Osteoblast (primary cell): ENCODE results near the gene COA1. TPM values are rescaled to one million over a fixed set of nuclear protein-coding genes. Genes with fewer than 3 reads are reported as not detected.
"Not testable (repeated sequence)": the region's sequence is repeated elsewhere in the genome, so short reads cannot be mapped to it uniquely, and the experiment has no call there.

ENCODE experiments used
- DNase-seq: peaks from one replicate; pipeline ENCODE4 v3.0.0; 2011; ENCODE audit warnings: low spot score, mixed read lengths; ENCODE audit not compliant: insufficient read length; ENCODE audit errors: missing footprints
- H2AFZ ChIP-seq: 2 replicates; pipeline ENCODE4 v1.6.0; 2011; ENCODE audit warnings: mild to moderate bottlenecking, low read length
- H3K27ac ChIP-seq: 2 replicates; pipeline ENCODE4 v1.5.1; 2011; ENCODE audit warnings: mild to moderate bottlenecking, low read depth, low read length, moderate library complexity
- H3K27me3 ChIP-seq: 2 replicates; pipeline ENCODE4 v1.6.0; 2012; ENCODE audit warnings: mild to moderate bottlenecking, control low read depth, inconsistent platforms, low read length, moderate library complexity; ENCODE audit not compliant: insufficient read depth
- H3K36me3 ChIP-seq: 2 replicates; pipeline ENCODE4 v1.5.1; 2011; ENCODE audit warnings: mild to moderate bottlenecking, low read length, control low read depth, moderate library complexity; ENCODE audit not compliant: insufficient read depth
- H3K4me1 ChIP-seq: 2 replicates; pipeline ENCODE4 v1.5.1; 2011; ENCODE audit warnings: mild to moderate bottlenecking, low read length, control low read depth, moderate library complexity; ENCODE audit not compliant: insufficient read depth
- H3K4me2 ChIP-seq: 2 replicates; pipeline ENCODE4 v1.6.0; 2011; ENCODE audit warnings: mild to moderate bottlenecking, low read length; ENCODE audit not compliant: insufficient read depth
- H3K4me3 ChIP-seq: fragments of 200-600 bp; sonication (generic); 3 replicates; pipeline ENCODE4 v1.5.1; 2012; ENCODE audit warnings: mild to moderate bottlenecking, low read length, inconsistent platforms; ENCODE audit not compliant: insufficient read depth
- H3K79me2 ChIP-seq: 2 replicates; pipeline ENCODE4 v1.6.0; 2012; ENCODE audit warnings: mild to moderate bottlenecking, low read length, control low read depth, inconsistent platforms; ENCODE audit not compliant: insufficient read depth
- H3K9me3 ChIP-seq: 2 replicates; pipeline ENCODE4 v1.5.1; 2011; ENCODE audit warnings: low read depth, low read length, control low read depth
- H4K20me1 ChIP-seq: 2 replicates; pipeline ENCODE4 v1.6.0; 2012; ENCODE audit warnings: mild to moderate bottlenecking, low read length, control low read depth; ENCODE audit not compliant: insufficient read depth
- total RNA-seq: library from RNA; depleted of rRNA; stranded (reverse); fragments of >200 nt; gene quantifications from 2 replicates; pipeline ENCODE4 v1.2.3, GENCODE V29; 2012
- TF ChIP-seq, protein P1 (sequence below): IDR thresholded peaks from 2 replicates; pipeline ENCODE4 v1.5.1; 2011; ENCODE audit warnings: mild to moderate bottlenecking, low read depth, low read length, moderate library complexity; ENCODE audit errors: extremely low read depth

Gene COA1
- total RNA-seq, 1 donor = 34.0 TPM

DNA sequence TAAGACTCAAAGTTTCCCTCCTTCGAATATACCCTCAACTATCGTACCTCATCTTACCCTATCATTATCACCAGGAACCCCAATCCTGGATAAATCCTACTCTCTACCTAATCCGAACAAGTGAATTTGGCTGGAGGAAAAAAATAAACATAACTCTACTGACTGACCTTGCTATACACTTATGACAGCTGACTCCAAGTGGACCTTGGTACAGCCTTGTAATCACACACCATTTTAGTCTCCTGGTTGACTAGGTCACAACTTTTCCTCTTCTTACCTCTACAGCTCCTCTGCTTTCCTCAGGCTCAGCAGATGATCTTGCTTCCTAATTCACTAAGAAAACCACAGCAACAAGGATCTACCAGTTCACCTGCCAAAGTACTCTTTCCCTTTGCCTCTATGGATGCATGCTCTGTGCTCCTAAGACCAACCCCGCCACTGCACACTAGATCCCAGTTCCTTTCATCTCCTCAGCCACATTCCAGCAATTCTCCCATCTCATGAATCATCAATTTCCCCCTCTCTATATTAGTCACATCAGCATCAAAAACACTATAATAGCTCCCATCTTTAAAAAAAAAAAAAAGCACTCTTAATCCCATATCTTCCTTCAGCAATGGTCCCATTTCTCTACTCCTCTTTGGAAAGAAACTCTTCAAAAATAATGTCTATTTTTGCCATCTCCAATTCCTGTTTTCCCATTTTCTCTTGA, 35.5 kb downstream of the COA1 start:
- peaks cover 81% of the 10 kb centered on the region for H3K79me2 ChIP-seq
- H3K27me3 ChIP-seq = no peaks in the 10 kb centered on the region
- DNase-seq = peak; percentile 84
- TF ChIP-seq, protein P1, sequence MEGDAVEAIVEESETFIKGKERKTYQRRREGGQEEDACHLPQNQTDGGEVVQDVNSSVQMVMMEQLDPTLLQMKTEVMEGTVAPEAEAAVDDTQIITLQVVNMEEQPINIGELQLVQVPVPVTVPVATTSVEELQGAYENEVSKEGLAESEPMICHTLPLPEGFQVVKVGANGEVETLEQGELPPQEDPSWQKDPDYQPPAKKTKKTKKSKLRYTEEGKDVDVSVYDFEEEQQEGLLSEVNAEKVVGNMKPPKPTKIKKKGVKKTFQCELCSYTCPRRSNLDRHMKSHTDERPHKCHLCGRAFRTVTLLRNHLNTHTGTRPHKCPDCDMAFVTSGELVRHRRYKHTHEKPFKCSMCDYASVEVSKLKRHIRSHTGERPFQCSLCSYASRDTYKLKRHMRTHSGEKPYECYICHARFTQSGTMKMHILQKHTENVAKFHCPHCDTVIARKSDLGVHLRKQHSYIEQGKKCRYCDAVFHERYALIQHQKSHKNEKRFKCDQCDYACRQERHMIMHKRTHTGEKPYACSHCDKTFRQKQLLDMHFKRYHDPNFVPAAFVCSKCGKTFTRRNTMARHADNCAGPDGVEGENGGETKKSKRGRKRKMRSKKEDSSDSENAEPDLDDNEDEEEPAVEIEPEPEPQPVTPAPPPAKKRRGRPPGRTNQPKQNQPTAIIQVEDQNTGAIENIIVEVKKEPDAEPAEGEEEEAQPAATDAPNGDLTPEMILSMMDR = no peak
- peak overlapping the region; percentile 36 for H3K4me3 ChIP-seq
- H3K27ac ChIP-seq = peak overlapping the region; percentile 84
- peaks cover 42% of the 10 kb centered on the region for H3K4me1 ChIP-seq
- H3K36me3 ChIP-seq = no peaks in the 10 kb centered on the region
- peak overlapping the region; percentile 34 for H2AFZ ChIP-seq
- H3K4me2 ChIP-seq = peak overlapping the region; percentile 78
- H4K20me1 ChIP-seq = no peaks in the 10 kb centered on the region
- H3K9me3 ChIP-seq = no peaks in the 10 kb centered on the region

DNA sequence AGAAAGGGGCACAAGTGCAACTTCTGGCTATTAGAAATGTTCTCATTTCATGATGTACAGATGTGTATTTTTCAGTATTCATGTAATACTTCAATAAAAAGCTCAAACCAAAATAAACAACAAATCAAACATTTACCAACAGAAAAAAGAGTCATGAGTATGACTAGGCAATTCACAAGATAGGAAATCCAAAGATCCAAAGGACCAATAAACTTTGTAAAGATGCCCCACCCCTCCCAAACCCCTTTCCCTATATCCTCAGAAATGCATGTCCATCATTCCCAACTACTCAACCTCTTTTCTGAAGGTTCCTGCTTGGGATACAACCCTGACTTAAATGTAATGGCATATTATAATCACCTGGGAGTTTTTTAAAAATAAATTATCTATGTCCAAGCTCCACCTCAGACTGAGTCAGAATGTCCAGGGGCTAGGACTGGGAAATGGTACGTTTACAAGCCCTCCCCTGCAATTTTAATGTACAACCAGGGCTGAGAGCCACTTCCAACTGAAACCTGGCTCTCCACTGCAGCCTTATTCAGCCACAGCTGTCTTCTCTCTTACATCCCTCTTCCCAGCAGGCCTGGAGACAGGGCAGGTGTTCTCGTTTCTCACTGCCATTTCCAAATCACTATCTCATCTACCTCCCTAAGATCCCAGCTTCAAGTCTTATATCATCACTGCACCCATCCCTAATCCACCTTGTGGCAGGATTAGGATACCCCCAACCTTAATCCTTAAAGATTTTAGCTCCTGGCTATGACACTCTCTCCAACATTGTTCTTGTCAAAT, 36.5 kb downstream of the COA1 start:
- peaks cover 31% of the 10 kb centered on the region for H3K4me1 ChIP-seq
- no peaks in the 10 kb centered on the region for H3K36me3 ChIP-seq
- H2AFZ ChIP-seq = no peak overlapping the region
- H3K27ac ChIP-seq = peak overlapping the region; percentile 84
- TF ChIP-seq, protein P1 = no peak
- no peaks in the 10 kb centered on the region for H4K20me1 ChIP-seq
- no peak overlapping the region for H3K4me2 ChIP-seq
- no peaks in the 10 kb centered on the region for H3K27me3 ChIP-seq
- no peak overlapping the region for H3K4me3 ChIP-seq
- no peaks in the 10 kb centered on the region for H3K9me3 ChIP-seq
- peak; percentile 47 for DNase-seq
- peaks cover 79% of the 10 kb centered on the region for H3K79me2 ChIP-seq

DNA sequence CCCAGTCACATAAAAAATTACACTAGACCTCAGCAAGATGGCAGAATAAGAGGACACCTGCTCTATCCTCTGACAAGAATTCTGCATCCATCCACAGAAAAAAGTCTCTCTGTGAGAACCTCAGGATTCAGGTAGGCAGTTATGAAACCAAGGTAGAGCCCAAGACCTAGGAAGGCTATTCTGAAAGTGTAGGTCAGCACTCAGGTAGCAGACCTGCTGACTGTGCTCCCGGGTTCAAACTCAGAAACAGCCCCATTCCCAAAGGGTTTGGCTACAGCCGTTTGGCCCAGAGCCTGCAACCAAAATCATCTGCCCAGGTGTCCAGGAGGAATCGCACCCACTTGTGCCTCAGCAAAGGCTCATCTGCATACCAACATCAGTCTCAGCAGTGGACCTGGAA, 37.7 kb downstream of the COA1 start:
- DNase-seq = no peak
- peaks cover 29% of the 10 kb centered on the region for H3K4me1 ChIP-seq
- H3K4me3 ChIP-seq = no peak overlapping the region
- H4K20me1 ChIP-seq = no peaks in the 10 kb centered on the region
- peaks cover 76% of the 10 kb centered on the region for H3K79me2 ChIP-seq
- H3K27me3 ChIP-seq = no peaks in the 10 kb centered on the region
- no peaks in the 10 kb centered on the region for H3K9me3 ChIP-seq
- no peak overlapping the region for H3K27ac ChIP-seq
- H3K36me3 ChIP-seq = no peaks in the 10 kb centered on the region
- TF ChIP-seq, protein P1 = no peak
- H3K4me2 ChIP-seq = no peak overlapping the region
- H2AFZ ChIP-seq = no peak overlapping the region

DNA sequence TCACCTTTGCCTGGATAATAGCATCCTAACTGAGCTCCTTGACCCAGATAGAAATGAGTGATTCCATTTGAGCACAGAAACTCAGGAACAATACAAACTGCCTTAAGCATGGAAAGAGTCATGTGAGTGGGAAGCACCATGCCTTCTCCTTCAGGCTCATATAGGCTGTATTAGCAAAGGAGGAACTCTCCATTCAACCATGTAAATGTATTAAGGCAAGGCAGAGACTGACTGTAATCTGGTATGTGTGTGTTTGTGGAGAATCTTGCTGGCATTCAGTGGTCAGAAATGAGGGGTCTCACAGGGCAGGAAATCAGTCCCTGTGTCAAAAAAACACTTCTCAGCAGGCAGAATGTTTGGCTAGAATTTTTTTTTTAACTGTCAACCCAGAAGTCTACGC, 40.2 kb downstream of the COA1 start:
- Histone ChIP-seq H3K36me3 (no peaks in the 10 kb centered on the region), H3K79me2 (peaks cover 78% of the 10 kb centered on the region)
- no peak for DNase-seq

DNA sequence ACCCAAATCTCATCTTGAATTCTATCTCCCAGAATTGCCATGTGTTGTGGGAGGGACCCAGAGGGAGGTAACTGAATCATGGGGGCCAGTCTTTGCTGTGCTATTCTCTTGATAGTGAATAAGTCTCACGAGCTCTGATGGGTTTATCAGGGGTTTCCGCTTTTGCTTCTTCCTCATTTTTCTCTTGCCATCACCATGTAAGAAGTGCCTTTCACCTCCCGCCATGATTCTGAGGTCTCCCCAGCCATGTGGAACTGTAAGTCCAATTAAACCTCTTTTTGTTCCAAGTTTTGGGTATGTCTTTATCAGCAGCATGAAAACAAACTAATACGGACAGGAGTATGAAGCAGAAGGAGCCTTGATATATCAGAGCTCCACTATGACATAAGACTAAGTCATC, 41.5 kb downstream of the COA1 start:
- peaks cover 78% of the 10 kb centered on the region for H3K79me2 ChIP-seq
- H3K4me1 ChIP-seq, H3K4me3 ChIP-seq, H3K4me2 ChIP-seq, H3K36me3 ChIP-seq, H3K27me3 ChIP-seq, H2AFZ ChIP-seq, H3K27ac ChIP-seq, H3K9me3 ChIP-seq, H4K20me1 ChIP-seq, DNase-seq: not testable (repeated sequence)

More for the DNA sequence above, 40.2 kb downstream of the COA1 start:
- Histone ChIP-seq H2AFZ (no peak overlapping the region), H3K27me3 (no peaks in the 10 kb centered on the region), H3K4me1 (peaks cover 15% of the 10 kb centered on the region), H4K20me1 (no peaks in the 10 kb centered on the region), H3K4me2 (no peak overlapping the region), H3K4me3 (no peak overlapping the region), H3K27ac (no peak overlapping the region), H3K9me3 (no peaks in the 10 kb centered on the region)
- TF ChIP-seq, protein P1 = no peak
